ENCODE measurements around the gene PBX1.

PBX1 gene

GRCh38 chr1:164759979-164760469 is 201.0 kb downstream of the PBX1 start:
- no peak for DNase-seq (ENCODE audit: low spot score)

GRCh38 chr1:164760569-164760968 is 201.6 kb downstream of the PBX1 start:
- no peak for DNase-seq (ENCODE audit: low spot score)

GRCh38 chr1:164761009-164761408 is 202.0 kb downstream of the PBX1 start:
- no peak for DNase-seq (ENCODE audit: low spot score)

GRCh38 chr1:164763098-164763497 is 204.1 kb downstream of the PBX1 start:
- no peak for DNase-seq (ENCODE audit: low spot score)

- no peak for DNase-seq (ENCODE audit: low spot score)
Observed at GRCh38 chr1:164764333-164764732, 205.3 kb downstream of the PBX1 start.

GRCh38 chr1:164765557-164765956 is 206.6 kb downstream of the PBX1 start:
- DNase-seq (ENCODE audit: low spot score), result no peak

- DNase-seq (ENCODE audit: low spot score), result no peak
Observed at GRCh38 chr1:164765992-164766720, 207.2 kb downstream of the PBX1 start.

- DNase-seq (ENCODE audit: low spot score), result no peak
Observed at GRCh38 chr1:164767752-164768402, 208.9 kb downstream of the PBX1 start.

GRCh38 chr1:164768619-164769018 is 209.6 kb downstream of the PBX1 start:
- no peak for DNase-seq (ENCODE audit: low spot score)

- no peak for DNase-seq (ENCODE audit: low spot score)
Observed at GRCh38 chr1:164769486-164770130, 210.6 kb downstream of the PBX1 start.

GRCh38 chr1:164770131-164770529 is 211.1 kb downstream of the PBX1 start:
- DNase-seq (ENCODE audit: low spot score), result no peak

- no peak for DNase-seq (ENCODE audit: low spot score)
Observed at GRCh38 chr1:164771041-164771618, 212.1 kb downstream of the PBX1 start.

GRCh38 chr1:164771619-164772361 is 212.8 kb downstream of the PBX1 start:
- no peak for DNase-seq (ENCODE audit: low spot score)

GRCh38 chr1:164772635-164773034 is 213.7 kb downstream of the PBX1 start:
- no peak for DNase-seq (ENCODE audit: low spot score)

- DNase-seq (ENCODE audit: low spot score), result no peak
Observed at GRCh38 chr1:164773102-164773501, 214.1 kb downstream of the PBX1 start.

GRCh38 chr1:164774413-164774812 is 215.4 kb downstream of the PBX1 start:
- DNase-seq (ENCODE audit: low spot score), result no peak

GRCh38 chr1:164774819-164775654 is 216.1 kb downstream of the PBX1 start:
- no peak for DNase-seq (ENCODE audit: low spot score)

- no peak for DNase-seq (ENCODE audit: low spot score)
Observed at GRCh38 chr1:164777518-164777917, 218.5 kb downstream of the PBX1 start.

- DNase-seq (ENCODE audit: low spot score), result no peak
Observed at GRCh38 chr1:164779376-164779775, 220.4 kb downstream of the PBX1 start.

GRCh38 chr1:164780111-164780812 is 221.3 kb downstream of the PBX1 start:
- DNase-seq (ENCODE audit: low spot score), result no peak

Data from germinal center (tissue), 1 donor.